Measurements from ENCODE around the gene MUC6.

GRCh38 chr11:1077033-1077416, 40.5 kb upstream of the MUC6 start:
- no peak for TF ChIP-seq POLR2AphosphoS5 (IDR thresholded peaks at IDR 0.05; ENCODE audit: low read depth, low read length)
- no peak for TF ChIP-seq REST (IDR thresholded peaks at IDR 0.05; ENCODE audit: insufficient read depth in 1 of 2, low read depth in 2 of 2, low read length in 2 of 2)
- TF ChIP-seq SIN3A (IDR thresholded peaks at IDR 0.05; ENCODE audit: borderline replicate concordance, insufficient read depth, low read length), result no peak
- no peak for TF ChIP-seq TAF1 (IDR thresholded peaks at IDR 0.05; ENCODE audit: borderline replicate concordance, insufficient read depth, low read length)
- no peak for TF ChIP-seq FOXP2 (optimal IDR thresholded peaks at IDR 0.05; ENCODE audit: borderline replicate concordance, extremely low read depth, extremely low read length, insufficient read depth)

All from PFSK-1 (cell line).